SU-DHL-6 (cell line): ENCODE results near the gene SNED1.

Source experiments
- H2AFZ ChIP-seq: fragments of 200-600 bp; sonication (generic); 2 replicates; pipeline ENCODE4 v1.6.1; 2014; ENCODE audit warnings: low read depth, mild to moderate bottlenecking, moderate library complexity, mixed read lengths, antibody characterized with exemption, low read length; ENCODE audit not compliant: severe bottlenecking
- H3F3A ChIP-seq: fragments of 200-600 bp; shearing (Covaris generic); 2 replicates; pipeline ENCODE4 v1.6.0; 2016; ENCODE audit warnings: antibody characterized with exemption, mild to moderate bottlenecking; ENCODE audit not compliant: insufficient read depth
- H3K27ac ChIP-seq: fragments of 200-600 bp; sonication (generic); 2 replicates; pipeline ENCODE4 v1.5.1; 2016; ENCODE audit warnings: low read depth, mild to moderate bottlenecking, low read length, moderate library complexity, mixed read lengths
- H3K27me3 ChIP-seq: fragments of 200-600 bp; sonication (generic), shearing (Covaris generic); 2 replicates; pipeline ENCODE4 v1.6.0; 2014; ENCODE audit warnings: mild to moderate bottlenecking, low read length
- H3K36me3 ChIP-seq: fragments of 200-600 bp; sonication (generic); 2 replicates; pipeline ENCODE4 v1.6.1; 2014; ENCODE audit warnings: mild to moderate bottlenecking, low read length, mixed read lengths
- H3K4me2 ChIP-seq: fragments of 300-600, 200-600 bp; shearing (Covaris generic), sonication (generic); 2 replicates; pipeline ENCODE4 v1.6.0; 2014; ENCODE audit warnings: low read length, low read depth, mild to moderate bottlenecking; ENCODE audit not compliant: poor library complexity, severe bottlenecking
- H3K4me3 ChIP-seq: fragments of 200-600 bp; sonication (generic); 2 replicates; pipeline ENCODE4 v1.5.1; 2014; ENCODE audit warnings: antibody characterized with exemption, low read length, mild to moderate bottlenecking, mixed read lengths; ENCODE audit not compliant: insufficient read depth, poor library complexity, severe bottlenecking
- H3K79me2 ChIP-seq: fragments of 200-600 bp; sonication (generic); 2 replicates; pipeline ENCODE4 v1.6.1; 2014; ENCODE audit warnings: mild to moderate bottlenecking, low read length, moderate library complexity; ENCODE audit not compliant: insufficient read depth
- H3K9ac ChIP-seq: fragments of 200-600 bp; sonication (generic); 2 replicates; pipeline ENCODE4 v1.7.0; 2014; ENCODE audit warnings: mild to moderate bottlenecking, low read length
- H3K9me2 ChIP-seq: fragments of 200-600 bp; sonication (generic); replicated peaks from 2 replicates; pipeline ENCODE4 v1.6.1; 2014; ENCODE audit warnings: low read length; ENCODE audit not compliant: insufficient read depth
- H3K9me3 ChIP-seq: fragments of 200-600 bp; sonication (generic); 2 replicates; pipeline ENCODE4 v1.6.1; 2014; ENCODE audit warnings: low read length, mixed read lengths; ENCODE audit not compliant: insufficient read depth
- H4K20me1 ChIP-seq: fragments of 200-600 bp; sonication (generic); 2 replicates; pipeline ENCODE4 v1.6.1; 2014; ENCODE audit warnings: low read depth, mild to moderate bottlenecking, antibody characterized with exemption, low read length, moderate library complexity, mixed read lengths
- CTCF ChIP-seq: fragments of 200-600 bp; sonication (generic); IDR thresholded peaks from one replicate; pipeline ENCODE4 v1.5.1; 2017; ENCODE audit warnings: antibody characterized with exemption, mild to moderate bottlenecking, low read length, moderate library complexity; ENCODE audit not compliant: insufficient read depth, poor library complexity, severe bottlenecking
- EZH2phosphoT487 ChIP-seq: fragments of 200-600 bp; sonication (generic), shearing (Covaris generic); conservative IDR thresholded peaks from 2 replicates; pipeline ENCODE4 v1.6.1; 2018; ENCODE audit warnings: mild to moderate bottlenecking, antibody characterized with exemption, low read length, moderate library complexity, mixed read lengths

The SNED1 gene

DNA sequence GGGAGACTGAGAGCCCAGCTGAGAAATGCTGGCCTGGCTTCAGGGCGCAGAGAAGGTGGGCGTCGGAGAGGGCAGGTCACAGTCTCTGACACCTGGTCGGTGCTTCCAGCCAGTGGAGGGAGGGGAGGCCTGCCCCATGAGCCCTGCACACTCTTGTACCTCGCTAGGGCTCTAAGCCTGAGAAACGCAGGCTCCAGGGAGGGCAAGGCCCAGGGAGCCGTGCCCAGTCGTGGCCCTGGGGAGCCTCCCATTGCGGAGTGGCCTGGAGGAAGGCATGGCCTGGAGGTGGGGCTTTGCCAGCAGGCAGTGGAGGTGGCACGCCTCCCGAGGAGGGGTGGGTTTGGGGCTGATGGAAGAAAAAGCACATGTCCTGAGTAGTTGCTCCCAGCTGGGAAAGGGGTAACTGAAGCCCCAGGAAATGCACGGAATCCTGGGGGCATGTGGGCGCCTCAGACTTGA is 64.7 kb downstream of the SNED1 start:
- TF ChIP-seq EZH2phosphoT487 (no peak), CTCF (no peak)
- Histone ChIP-seq H3K4me3 (no peak overlapping the region), H3K9me2 (no peaks in the 10 kb centered on the region), H3K4me2 (no peak overlapping the region), H3K79me2 (no peaks in the 10 kb centered on the region), H3F3A (no peaks in the 10 kb centered on the region), H3K27ac (no peak overlapping the region), H4K20me1 (no peaks in the 10 kb centered on the region), H3K9ac (no peak overlapping the region), H3K27me3 (no peaks in the 10 kb centered on the region), H3K9me3 (no peaks in the 10 kb centered on the region), H3K36me3 (no peaks in the 10 kb centered on the region), H2AFZ (no peak overlapping the region)

GRCh38 chr2:241063587-241063986 is 65.2 kb downstream of the SNED1 start:
- H3F3A ChIP-seq = no peaks in the 10 kb centered on the region
- H3K27ac ChIP-seq = no peak overlapping the region
- no peaks in the 10 kb centered on the region for H4K20me1 ChIP-seq
- H3K27me3 ChIP-seq = no peaks in the 10 kb centered on the region
- no peak overlapping the region for H3K4me2 ChIP-seq
- no peak overlapping the region for H3K9ac ChIP-seq
- H3K36me3 ChIP-seq = no peaks in the 10 kb centered on the region
- no peak for TF ChIP-seq CTCF
- TF ChIP-seq EZH2phosphoT487 = no peak
- no peak overlapping the region for H2AFZ ChIP-seq
- no peaks in the 10 kb centered on the region for H3K9me3 ChIP-seq
- no peaks in the 10 kb centered on the region for H3K9me2 ChIP-seq
- H3K4me3 ChIP-seq = no peak overlapping the region
- no peaks in the 10 kb centered on the region for H3K79me2 ChIP-seq

DNA sequence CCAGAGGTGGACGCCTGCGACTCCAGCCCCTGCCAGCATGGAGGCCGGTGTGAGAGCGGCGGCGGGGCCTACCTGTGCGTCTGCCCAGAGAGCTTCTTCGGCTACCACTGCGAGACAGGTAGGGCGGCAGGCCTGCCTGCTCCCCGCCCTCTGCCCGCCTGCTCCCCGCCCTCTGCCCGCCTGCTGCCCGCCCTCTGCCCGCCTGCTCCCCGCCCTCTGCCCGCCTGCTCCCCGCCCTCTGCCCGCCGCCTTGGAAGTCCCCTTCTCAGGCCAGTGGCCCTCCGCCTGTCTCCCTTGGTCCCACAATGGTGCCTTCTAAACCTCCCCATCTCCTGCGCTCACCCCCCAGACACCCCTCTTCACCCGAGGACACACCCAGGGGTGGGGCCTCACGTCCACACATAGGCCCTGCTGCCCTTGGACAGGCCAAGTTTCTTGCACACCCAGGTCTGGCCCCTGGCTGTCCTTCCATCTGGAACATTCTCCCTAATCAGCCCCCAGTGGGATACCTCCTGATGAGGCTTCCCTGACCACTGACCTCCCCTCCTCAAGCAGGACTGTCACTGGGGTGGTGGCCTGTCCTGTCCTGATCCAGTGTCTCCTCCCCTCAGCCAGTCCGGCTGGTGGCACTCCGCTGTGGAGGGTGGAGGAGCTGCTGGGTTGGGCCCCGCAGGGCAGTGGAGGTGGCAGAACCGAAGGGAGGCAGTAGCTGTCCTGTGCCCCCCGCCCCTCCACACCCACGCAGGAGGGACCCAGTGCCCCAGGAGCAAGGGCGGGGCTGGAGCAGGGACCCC is 65.8 kb downstream of the SNED1 start:
- no peak overlapping the region for H2AFZ ChIP-seq
- H3K9me2 ChIP-seq = no peaks in the 10 kb centered on the region
- no peaks in the 10 kb centered on the region for H3K9me3 ChIP-seq
- no peaks in the 10 kb centered on the region for H3F3A ChIP-seq
- TF ChIP-seq CTCF = no peak
- TF ChIP-seq EZH2phosphoT487 = no peak
- no peak overlapping the region for H3K9ac ChIP-seq
- no peaks in the 10 kb centered on the region for H3K79me2 ChIP-seq
- no peaks in the 10 kb centered on the region for H4K20me1 ChIP-seq
- no peaks in the 10 kb centered on the region for H3K36me3 ChIP-seq
- no peak overlapping the region for H3K27ac ChIP-seq
- H3K4me3 ChIP-seq = no peak overlapping the region
- H3K27me3 ChIP-seq = no peaks in the 10 kb centered on the region
- no peak overlapping the region for H3K4me2 ChIP-seq
